Hepatocyte (in vitro differentiated cells): Measurements from ENCODE around the gene SMIM31. TPM values are rescaled to one million over a fixed set of nuclear protein-coding genes. Genes with fewer than 3 reads are reported as not detected.

Experiments
- DNase-seq: peaks from one replicate; pipeline ENCODE4 v3.0.0-alpha.2; 2016; ENCODE audit warnings: low spot score
- H2AFZ ChIP-seq: fragments of 200-600 bp; sonication (generic); 2 replicates; pipeline ENCODE4 v1.6.0; 2016; ENCODE audit warnings: antibody characterized with exemption, mild to moderate bottlenecking
- H3K27ac ChIP-seq: fragments of 200-600 bp; sonication (generic); 2 replicates; pipeline ENCODE4 v1.5.1; 2016; ENCODE audit warnings: mild to moderate bottlenecking
- H3K27me3 ChIP-seq: fragments of 200-600 bp; sonication (generic); 2 replicates; pipeline ENCODE4 v1.6.1; 2016
- H3K36me3 ChIP-seq: fragments of 200-600 bp; sonication (generic); replicated peaks from 2 replicates; pipeline ENCODE4 v1.5.1; 2016; ENCODE audit warnings: low read depth; ENCODE audit not compliant: insufficient read depth
- H3K4me1 ChIP-seq: fragments of 200-600 bp; sonication (generic); 2 replicates; pipeline ENCODE4 v1.5.1; 2016; ENCODE audit warnings: mild to moderate bottlenecking, moderate library complexity; ENCODE audit not compliant: insufficient read depth
- H3K4me2 ChIP-seq: fragments of 200-600 bp; sonication (generic); 2 replicates; pipeline ENCODE4 v1.6.0; 2016
- H3K4me3 ChIP-seq: fragments of 200-600 bp; sonication (generic); 2 replicates; pipeline ENCODE4 v1.5.1; 2016; ENCODE audit warnings: mild to moderate bottlenecking
- H3K79me2 ChIP-seq: fragments of 200-600 bp; sonication (generic); 2 replicates; pipeline ENCODE4 v1.6.0; 2017; ENCODE audit warnings: mild to moderate bottlenecking
- H3K9me2 ChIP-seq: fragments of 200-600 bp; sonication (generic); replicated peaks from 2 replicates; pipeline ENCODE4 v1.6.0; 2017; ENCODE audit warnings: mild to moderate bottlenecking; ENCODE audit not compliant: insufficient read depth
- H3K9me3 ChIP-seq: fragments of 200-600 bp; sonication (generic); 2 replicates; pipeline ENCODE4 v1.5.1; 2016; ENCODE audit warnings: low read depth, mild to moderate bottlenecking
- H4K20me1 ChIP-seq: fragments of 200-600 bp; sonication (generic); 2 replicates; pipeline ENCODE4 v1.6.0; 2016; ENCODE audit warnings: mild to moderate bottlenecking; ENCODE audit not compliant: insufficient read depth, poor library complexity, severe bottlenecking
- EZH2 ChIP-seq: fragments of 200-600 bp; sonication (generic); IDR thresholded peaks from 2 replicates; pipeline ENCODE4 v1.6.1; 2016; ENCODE audit warnings: antibody characterized with exemption, mild to moderate bottlenecking, borderline replicate concordance
- EZH2phosphoT487 ChIP-seq: fragments of 200-600 bp; sonication (generic); IDR thresholded peaks from one replicate; pipeline ENCODE4 v1.6.1; 2018; ENCODE audit warnings: antibody characterized with exemption, mild to moderate bottlenecking, low read depth, moderate library complexity; ENCODE audit not compliant: unreplicated experiment, severe bottlenecking
- WGBS: methylation state at CpG from one replicate; pipeline ENCODE4 v1.1.6; 2016; ENCODE audit warnings: low lambda C conversion rate; ENCODE audit errors: missing lambda C conversion rate; 5-methylcytosine and 5-hydroxymethylcytosine counted together
- polyA plus RNA-seq: library from polyadenylated mRNA; unstranded; fragments of >200 nt; fragmentation: Nextera tagmentation; extraction: Ambion mirVana; gene quantifications from 2 replicates; pipeline ENCODE4 v1.2.1, GENCODE V29; 2016
- total RNA-seq: library from RNA; depleted of rRNA; stranded (reverse); fragments of >200 nt; gene quantifications from 2 replicates; pipeline ENCODE4 v1.2.3, GENCODE V29; 2014
- TF ChIP-seq, protein P1 (sequence below): fragments of 200-600 bp; sonication (generic); IDR thresholded peaks from 2 replicates; pipeline ENCODE4 v1.5.1; 2016; ENCODE audit warnings: antibody characterized with exemption, mild to moderate bottlenecking; ENCODE audit not compliant: poor library complexity

The SMIM31 gene
- total and polyA plus RNA-seq, 2 experiments from 2014 or later: 0.43 to 0.51 TPM

DNA sequence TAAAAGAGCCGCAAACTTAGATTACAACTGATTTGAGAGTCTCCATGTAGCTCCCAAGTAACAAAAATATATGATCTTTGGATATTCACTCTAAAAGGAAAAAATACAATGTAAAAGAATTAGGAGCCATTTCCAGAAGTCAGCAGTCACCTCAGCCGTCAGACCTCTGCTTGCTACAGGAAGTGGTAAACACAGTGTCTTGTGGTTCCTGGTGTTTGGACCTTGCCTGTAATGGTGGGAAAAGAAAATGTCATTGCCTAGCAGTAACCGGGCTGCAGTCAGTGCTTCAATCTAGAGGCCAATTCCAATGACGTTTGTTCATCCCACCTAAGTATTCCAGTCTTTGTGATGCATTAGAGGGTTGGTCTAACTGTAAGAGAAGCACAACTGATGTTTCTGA, 28.9 kb upstream of the SMIM31 start:
- Histone ChIP-seq H3K4me2 (no peak overlapping the region), H3K9me2 (no peaks in the 10 kb centered on the region), H3K27ac (no peak overlapping the region), H3K4me3 (no peak overlapping the region), H3K27me3 (no peaks in the 10 kb centered on the region), H3K79me2 (no peaks in the 10 kb centered on the region), H4K20me1 (no peaks in the 10 kb centered on the region), H3K9me3 (no peaks in the 10 kb centered on the region), H3K36me3 (no peaks in the 10 kb centered on the region), H2AFZ (no peak overlapping the region), H3K4me1 (no peaks in the 10 kb centered on the region)
- WGBS: 85% methylated on average over 4 of the region's 4 CpGs
- TF ChIP-seq, protein P1, sequence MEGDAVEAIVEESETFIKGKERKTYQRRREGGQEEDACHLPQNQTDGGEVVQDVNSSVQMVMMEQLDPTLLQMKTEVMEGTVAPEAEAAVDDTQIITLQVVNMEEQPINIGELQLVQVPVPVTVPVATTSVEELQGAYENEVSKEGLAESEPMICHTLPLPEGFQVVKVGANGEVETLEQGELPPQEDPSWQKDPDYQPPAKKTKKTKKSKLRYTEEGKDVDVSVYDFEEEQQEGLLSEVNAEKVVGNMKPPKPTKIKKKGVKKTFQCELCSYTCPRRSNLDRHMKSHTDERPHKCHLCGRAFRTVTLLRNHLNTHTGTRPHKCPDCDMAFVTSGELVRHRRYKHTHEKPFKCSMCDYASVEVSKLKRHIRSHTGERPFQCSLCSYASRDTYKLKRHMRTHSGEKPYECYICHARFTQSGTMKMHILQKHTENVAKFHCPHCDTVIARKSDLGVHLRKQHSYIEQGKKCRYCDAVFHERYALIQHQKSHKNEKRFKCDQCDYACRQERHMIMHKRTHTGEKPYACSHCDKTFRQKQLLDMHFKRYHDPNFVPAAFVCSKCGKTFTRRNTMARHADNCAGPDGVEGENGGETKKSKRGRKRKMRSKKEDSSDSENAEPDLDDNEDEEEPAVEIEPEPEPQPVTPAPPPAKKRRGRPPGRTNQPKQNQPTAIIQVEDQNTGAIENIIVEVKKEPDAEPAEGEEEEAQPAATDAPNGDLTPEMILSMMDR: no peak
- TF ChIP-seq EZH2: no peak
- TF ChIP-seq EZH2phosphoT487: no peak
- DNase-seq: no peak

DNA sequence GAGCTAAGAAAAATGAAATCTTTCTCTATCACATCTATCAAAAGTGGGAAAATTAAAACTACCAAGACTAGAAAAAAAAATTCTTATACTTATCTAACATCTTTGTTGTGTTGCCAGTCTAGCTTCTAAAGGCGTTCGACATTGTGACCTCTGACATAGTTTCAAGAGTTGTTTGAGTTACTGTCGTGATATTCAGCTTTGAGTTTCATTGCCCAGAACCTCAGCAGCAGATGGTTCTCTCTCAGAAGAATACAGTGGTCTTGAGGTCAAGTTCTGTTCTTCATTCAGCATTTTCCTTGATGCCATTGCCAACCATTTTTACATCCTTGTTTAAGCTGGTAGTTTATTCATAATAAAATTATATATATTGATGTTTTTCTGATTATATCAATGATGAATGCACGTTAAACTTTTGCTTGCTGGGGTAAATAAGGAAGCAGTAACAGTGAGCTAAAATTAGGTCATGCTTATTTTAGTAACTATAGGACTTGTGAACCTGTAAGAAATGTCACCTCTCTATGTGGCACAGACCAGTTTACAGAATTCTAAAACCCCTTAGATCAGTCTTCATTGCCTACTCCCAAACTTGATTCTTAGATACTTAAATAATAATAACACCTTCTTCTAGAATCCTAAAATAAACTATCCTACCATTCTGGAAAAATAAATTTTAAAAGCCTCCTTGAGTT, 23.1 kb upstream of the SMIM31 start:
- H3K9me2 ChIP-seq: no peaks in the 10 kb centered on the region
- 62% methylated on average over 4 of the region's 4 CpGs for WGBS
- no peak overlapping the region for H3K4me3 ChIP-seq
- no peaks in the 10 kb centered on the region for H3K36me3 ChIP-seq
- H2AFZ ChIP-seq: no peak overlapping the region
- no peak overlapping the region for H3K27ac ChIP-seq
- no peaks in the 10 kb centered on the region for H4K20me1 ChIP-seq
- TF ChIP-seq EZH2: no peak
- TF ChIP-seq, protein P1: no peak
- TF ChIP-seq EZH2phosphoT487: no peak
- no peaks in the 10 kb centered on the region for H3K79me2 ChIP-seq
- H3K9me3 ChIP-seq: no peaks in the 10 kb centered on the region
- no peaks in the 10 kb centered on the region for H3K4me1 ChIP-seq
- H3K27me3 ChIP-seq: no peaks in the 10 kb centered on the region
- DNase-seq: no peak
- H3K4me2 ChIP-seq: no peak overlapping the region

DNA sequence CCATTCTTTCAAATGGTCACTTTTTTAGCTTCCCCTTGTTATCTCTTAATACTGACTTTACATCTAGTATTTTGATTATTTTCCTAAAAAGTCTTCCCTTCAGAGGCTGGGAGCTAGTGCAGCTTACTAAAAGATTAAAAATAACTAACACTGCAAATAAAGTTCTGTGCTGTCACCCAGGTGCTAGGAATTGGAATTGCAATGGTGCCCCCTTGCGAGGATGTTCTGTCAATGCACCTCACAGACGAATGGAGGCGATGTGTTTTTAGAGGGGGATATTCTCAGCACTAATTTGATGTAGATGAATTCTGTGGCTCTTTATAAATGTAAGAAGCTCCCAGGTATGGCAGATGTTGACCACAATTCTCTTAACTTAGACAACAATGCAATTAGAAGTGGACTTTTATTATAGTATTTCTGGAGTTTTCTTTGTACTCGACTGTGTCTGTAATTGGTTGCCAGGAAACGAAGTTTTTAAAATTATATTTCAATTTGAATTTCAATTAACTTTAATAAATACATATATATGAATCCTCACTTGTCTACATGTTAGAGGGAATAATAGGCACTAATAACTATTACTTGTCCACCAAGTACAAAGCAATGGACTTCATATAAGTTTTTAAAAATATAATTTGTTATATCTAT, 22.0 kb upstream of the SMIM31 start:
- H3K4me3 ChIP-seq: no peak overlapping the region
- H2AFZ ChIP-seq: no peak overlapping the region
- H3K27ac ChIP-seq: no peak overlapping the region
- no peaks in the 10 kb centered on the region for H3K9me2 ChIP-seq
- H3K36me3 ChIP-seq: no peaks in the 10 kb centered on the region
- H3K4me2 ChIP-seq: no peak overlapping the region
- no peaks in the 10 kb centered on the region for H3K4me1 ChIP-seq
- no peaks in the 10 kb centered on the region for H3K9me3 ChIP-seq
- no peaks in the 10 kb centered on the region for H3K27me3 ChIP-seq
- H3K79me2 ChIP-seq: no peaks in the 10 kb centered on the region
- TF ChIP-seq, protein P1: peak; percentile 95
- TF ChIP-seq EZH2phosphoT487: no peak
- WGBS: 38% methylated on average over 5 of the region's 5 CpGs
- H4K20me1 ChIP-seq: no peaks in the 10 kb centered on the region
- DNase-seq: peak; percentile 67
